Omental fat pad (tissue), 4 donors: Measurements from ENCODE around the gene ODF2. TPM values are rescaled to one million over a fixed set of nuclear protein-coding genes. Genes with fewer than 3 reads are reported as not detected.
"Not testable (repeated sequence)": the region's sequence is repeated elsewhere in the genome, so short reads cannot be mapped to it uniquely, and the experiment has no call there.

Experiments used
- ATAC-seq: fragments of 150-250 bp; one replicate; pipeline ENCODE4 v1.9.1; 2016; ENCODE audit warnings: mild to moderate bottlenecking, moderate library complexity; ENCODE audit not compliant: low FRiP score
- DNase-seq: peaks from one replicate; pipeline ENCODE4 v3.0.0-alpha.2; 2019; ENCODE audit warnings: low spot score
- CTCF ChIP-seq, 3 donors: fragments of 450-650 bp; IDR thresholded peaks; one replicate each; pipeline ENCODE4 v1.5.1; 2016 to 2017; ENCODE audit warnings: antibody characterized with exemption in 3 of 3, mild to moderate bottlenecking in 3 of 3, moderate library complexity in 2 of 3
- total RNA-seq, 4 donors: library from RNA; depleted of rRNA; stranded (reverse); fragments of >200 nt; gene quantifications; one replicate each; pipeline ENCODE4 v1.1.0, GENCODE V29; 2016

ODF2 gene
- total RNA-seq, 4 donors from 2014 or later: 16.8 to 27.1 (median 20.8) TPM

- peak; percentile 33 for DNase-seq
- ATAC-seq: no peak
- TF ChIP-seq CTCF (IDR thresholded peaks at IDR 0.05): no peak
Measured at GRCh38 chr9:128412120-128412790, 43.6 kb upstream of the ODF2 start.

- not testable (repeated sequence) for ATAC-seq
Measured at GRCh38 chr9:128413728-128414127, 42.1 kb upstream of the ODF2 start.

GRCh38 chr9:128414461-128414860 is 41.3 kb upstream of the ODF2 start:
- DNase-seq: no peak
- ATAC-seq: no peak
- no peak for TF ChIP-seq CTCF (IDR thresholded peaks at IDR 0.05)

More at GRCh38 chr9:128413728-128414127, 42.1 kb upstream of the ODF2 start:
- DNase-seq: not testable (repeated sequence)

GRCh38 chr9:128415281-128415680 is 40.5 kb upstream of the ODF2 start:
- ATAC-seq (no peak), DNase-seq (no peak)
- no peak for TF ChIP-seq CTCF (IDR thresholded peaks at IDR 0.05)

GRCh38 chr9:128416014-128416413 is 39.8 kb upstream of the ODF2 start:
- no peak for ATAC-seq
- DNase-seq: no peak

GRCh38 chr9:128416432-128417019 is 39.3 kb upstream of the ODF2 start:
- ATAC-seq: no peak
- TF ChIP-seq CTCF (IDR thresholded peaks at IDR 0.05): no peak
- DNase-seq: no peak

More at GRCh38 chr9:128416014-128416413, 39.8 kb upstream of the ODF2 start:
- no peak for TF ChIP-seq CTCF (IDR thresholded peaks at IDR 0.05)

- DNase-seq (no peak), ATAC-seq (no peak)
- TF ChIP-seq CTCF (IDR thresholded peaks at IDR 0.05): no peak
Measured at GRCh38 chr9:128419061-128419925, 36.5 kb upstream of the ODF2 start.
